ENCODE data around the gene ZFR2.
"Not testable (repeated sequence)": the region's sequence is repeated elsewhere in the genome, so short reads cannot be mapped to it uniquely, and the experiment has no call there.

The ZFR2 gene

DNA sequence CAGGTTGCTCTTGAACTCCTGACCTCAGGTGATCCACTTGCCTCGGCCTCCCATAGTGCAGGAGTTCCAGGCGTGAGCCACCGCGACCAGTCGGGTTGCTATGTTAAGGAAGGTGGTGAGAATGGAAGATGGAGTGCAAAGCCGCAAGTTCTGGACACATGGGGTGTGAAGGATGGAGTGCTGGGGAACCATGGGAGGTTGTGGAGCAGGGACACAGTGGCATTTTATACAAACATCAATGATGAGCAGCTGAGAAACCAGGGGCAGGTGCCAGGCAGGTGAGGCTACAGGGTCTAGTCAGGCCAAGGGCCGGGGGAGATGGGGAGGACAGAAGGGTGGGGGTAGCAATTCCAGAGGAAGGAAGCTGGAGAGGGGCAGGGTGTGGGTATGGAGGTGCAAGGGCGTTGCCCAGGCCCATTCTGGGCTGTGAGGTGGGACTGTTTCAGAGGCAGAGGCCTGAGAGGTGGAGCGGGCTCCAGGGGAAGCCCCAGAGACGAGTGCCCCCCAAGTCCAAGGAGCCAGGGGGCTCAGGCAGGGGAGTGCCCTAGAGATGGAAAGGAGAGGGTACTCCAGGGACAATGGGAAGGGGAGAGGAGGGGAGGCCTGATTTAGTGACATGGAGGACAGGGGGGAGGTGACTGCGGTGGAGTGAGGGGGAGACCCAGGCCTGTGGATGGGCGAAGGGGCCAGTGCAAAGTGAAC is 94.9 kb downstream of the ZFR2 start:
- no peak for DNase-seq

DNA sequence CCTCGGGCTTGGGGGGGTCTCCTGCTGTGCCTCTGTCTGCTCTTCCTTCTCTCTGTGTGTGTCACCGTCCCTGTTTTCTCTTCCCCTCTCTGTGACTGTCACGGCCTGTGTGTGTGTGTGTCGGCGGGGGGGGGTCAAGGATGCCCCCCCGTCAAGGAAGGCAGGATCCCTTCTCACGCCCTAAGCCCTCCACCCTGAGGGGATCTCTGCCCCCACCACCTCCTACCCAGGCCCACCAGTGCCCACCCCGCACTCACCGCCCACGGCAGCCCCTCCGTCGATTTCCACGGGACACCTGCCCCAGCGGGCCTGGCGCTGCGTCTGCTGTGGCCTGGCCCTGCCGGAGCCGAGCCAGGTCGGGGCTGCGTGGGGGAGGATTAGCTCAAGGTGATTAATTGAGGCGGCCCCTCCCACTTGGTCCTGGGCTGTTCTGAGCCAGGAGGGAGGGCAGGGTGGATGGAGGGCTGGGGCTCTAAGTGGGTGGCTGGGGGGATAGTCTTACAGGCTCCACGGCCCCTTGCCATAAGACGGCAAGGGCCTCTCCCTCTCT is 96.9 kb downstream of the ZFR2 start, which contains the start of gene RAX2:
RAX2 (minus strand) TSS at position 323 of the 550 bp plus-strand sequence. CDS start 486 bp downstream, outside the sequence.
- DNase-seq: no peak

DNA sequence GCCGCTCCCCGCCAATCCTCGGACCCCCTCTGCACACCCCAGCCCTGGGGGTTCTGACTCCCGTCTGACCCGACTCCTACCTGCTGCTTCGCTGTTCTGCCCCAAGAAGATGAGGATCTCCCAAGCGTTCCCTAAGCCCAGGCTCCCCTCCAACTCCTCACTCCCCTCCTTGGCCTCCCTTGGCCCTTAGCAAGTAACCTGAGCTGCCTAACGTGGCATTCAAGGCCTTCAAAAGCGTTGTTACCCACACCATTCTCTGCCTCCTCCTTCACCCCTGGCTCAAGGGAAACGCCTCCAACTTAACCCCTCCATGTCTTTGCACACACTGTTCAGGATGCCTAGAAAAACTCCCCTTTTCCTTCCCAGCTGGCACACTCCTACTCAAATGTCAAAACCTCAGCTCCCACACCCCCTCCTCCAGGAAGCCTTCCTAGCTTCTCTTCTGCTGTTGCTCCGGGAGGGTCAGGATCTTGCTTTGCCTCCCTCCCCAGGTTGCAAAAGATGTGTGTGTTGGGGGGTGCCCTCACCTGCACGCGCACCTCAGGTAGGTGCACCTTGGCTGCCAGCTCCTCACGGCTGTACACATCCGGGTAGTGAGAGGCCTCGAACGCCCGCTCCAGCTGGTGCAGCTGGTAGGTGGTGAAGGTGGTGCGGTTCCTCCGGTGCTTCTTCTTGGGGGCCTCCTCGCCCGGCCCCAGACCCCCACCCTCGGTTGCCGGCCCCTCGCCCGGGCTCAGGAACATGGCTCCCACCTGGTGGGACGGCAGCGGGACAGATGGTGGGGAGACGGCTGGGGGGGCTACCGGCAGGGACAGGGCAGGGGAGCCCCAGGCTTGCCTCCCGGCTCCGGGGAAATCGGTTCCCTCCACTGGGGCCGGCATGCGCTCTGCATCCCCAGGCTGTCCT is 97.6 kb downstream of the ZFR2 start:
- no peak for DNase-seq

DNA sequence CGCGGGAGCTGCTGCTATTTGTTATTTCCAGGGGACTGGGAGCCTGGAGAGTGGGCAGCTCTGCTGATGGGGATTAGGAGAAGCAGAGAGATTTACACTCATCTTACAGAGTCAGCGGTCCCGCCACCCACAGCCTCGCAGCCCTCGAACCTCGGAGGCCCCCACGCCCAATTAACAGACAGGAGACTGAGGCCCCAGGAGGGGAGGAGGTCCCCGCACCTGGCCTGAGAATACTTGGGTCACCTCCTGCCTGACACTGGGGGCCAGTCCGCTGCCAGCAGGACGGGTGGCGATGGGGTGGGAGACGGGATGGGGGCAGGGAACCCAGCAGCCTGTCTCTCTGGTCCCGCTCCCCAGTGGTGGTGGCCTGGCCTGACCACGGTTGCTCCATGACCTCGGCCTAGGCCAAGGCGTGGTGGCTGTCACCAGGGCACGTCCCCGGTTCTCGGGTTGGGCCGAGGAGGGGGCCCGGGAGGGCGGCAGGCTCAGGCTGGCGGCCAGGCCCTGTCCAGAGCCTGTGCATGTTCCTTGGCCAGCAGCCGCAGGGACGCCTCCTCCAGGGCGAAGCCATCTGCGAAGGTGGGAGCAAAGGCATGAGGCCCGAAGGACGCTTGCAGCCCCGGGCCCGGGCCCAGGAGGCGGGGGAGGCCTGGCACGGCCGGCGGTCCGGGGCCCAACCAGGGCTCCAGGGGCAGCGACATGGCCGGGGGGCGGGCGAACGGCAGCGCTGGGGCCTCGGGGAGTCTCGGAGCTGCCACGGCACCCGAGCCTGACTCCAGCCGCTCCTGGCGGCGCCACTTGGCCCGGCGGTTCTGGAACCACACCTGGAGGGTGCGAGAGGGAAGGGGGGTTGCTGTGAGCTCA is 98.5 kb downstream of the ZFR2 start:
- no peak for DNase-seq

DNA sequence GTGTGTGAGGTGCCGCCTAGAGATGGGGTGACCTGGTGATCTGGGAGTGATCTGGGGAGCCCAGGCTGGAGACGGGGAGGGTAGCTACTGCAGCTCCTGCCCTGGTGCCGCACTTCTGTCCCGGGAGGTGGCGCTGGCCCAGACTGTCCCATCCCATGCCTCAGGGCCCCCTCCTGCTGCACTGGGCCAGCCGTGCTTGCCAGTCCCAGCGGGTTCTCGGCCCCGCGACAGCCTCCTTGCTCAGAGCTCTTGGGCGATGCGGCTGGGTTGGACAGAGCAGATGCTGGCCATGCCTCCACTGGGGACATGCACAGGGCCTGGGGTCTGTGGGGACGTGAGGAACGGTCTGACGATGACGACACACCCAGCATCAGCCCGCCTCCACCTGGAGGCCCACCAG is 99.3 kb downstream of the ZFR2 start:
- no peak for DNase-seq

DNA sequence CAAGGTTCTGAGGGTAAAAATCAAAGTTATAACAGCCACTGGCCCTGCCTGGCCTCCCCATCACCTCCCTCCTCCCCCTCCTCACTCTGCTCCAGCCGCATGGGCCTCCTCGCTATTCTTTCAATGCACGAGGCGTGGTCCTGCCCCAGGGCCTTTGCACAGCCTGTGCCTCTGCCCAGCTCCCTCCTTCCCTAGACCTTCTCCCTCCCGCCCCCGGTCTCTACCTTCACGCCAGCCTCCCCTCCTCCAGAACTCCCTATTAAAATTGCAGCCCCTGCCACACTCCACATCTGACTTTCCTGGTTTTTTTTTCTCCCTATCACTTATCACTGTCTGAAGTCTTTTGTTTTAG is 100.1 kb downstream of the ZFR2 start:
- DNase-seq: no peak

DNA sequence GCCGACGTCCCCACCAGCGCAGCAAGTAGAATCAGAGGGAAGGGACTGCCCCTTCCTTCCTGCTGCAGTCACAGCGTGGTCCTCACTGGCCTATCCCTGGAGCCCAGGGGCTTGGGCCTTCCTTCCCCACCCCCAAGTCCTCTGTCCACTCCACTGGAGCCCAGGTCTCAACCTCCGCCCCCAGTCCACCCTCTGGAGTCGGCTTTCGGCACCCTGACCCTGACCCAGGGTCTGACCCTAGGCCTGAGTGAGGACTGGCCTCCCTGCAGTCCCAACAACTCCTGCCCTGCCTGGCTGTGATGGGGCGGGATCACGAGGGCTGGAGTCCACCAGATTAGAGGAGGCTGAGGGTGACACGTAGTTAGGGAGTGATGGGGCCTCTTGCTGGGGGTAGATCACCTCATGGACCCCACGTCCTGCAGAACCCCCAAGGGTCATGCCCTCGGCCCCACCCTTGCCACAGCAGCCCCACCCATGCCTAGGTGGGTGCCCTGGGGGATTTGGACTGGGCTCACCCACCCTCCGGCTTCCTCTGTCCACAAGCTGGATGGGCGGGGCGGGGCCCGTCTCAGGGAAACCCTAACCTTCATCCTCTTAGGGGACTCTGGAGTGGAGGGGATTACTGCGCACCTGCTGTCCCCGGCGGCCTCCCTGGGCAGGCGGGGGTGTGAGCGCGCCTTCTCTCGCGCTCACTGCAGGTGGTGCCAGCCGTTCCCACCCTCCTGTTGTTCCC is 100.7 kb downstream of the ZFR2 start:
- DNase-seq: no peak

DNA sequence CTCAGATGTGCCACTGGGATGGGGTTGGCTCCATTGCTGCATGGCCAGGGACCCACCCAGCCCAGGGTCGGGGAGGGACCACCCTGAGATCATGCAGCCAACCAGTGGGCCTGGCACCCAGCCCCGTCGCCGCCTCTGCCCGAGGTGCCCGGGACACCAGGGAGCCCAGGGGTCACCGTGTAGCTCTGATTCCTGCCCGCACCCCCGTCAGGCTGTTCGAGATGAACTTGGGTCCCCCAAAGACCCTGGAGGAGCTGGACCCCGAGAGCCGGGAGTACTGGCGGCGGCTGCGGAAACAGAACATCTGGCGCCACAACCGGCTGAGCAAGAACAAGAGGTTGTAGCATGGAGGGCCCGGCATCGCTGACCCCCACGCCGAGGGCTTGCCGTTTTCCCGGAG is 101.8 kb downstream of the ZFR2 start:
- no peak for DNase-seq

DNA sequence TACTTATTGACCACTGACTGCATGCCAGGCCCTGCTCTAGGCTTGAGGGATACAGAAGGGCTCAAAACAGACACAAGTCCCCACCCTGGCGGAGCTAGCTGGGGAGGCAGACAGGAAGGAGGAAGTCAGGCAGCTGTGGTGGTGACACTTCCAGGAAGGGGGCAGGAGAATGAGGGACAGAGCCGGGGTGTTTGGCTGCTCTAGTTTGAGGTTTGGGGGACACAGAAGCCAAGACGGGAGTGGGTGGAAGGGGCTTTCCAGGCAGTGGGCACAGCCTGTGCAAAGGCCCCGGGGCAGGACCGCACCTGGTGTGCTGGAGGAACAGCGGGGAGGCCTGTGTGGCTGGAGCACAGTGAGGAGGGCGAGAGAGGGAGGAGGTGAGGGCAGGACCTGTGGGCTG is 102.3 kb downstream of the ZFR2 start:
- DNase-seq: no peak

DNA sequence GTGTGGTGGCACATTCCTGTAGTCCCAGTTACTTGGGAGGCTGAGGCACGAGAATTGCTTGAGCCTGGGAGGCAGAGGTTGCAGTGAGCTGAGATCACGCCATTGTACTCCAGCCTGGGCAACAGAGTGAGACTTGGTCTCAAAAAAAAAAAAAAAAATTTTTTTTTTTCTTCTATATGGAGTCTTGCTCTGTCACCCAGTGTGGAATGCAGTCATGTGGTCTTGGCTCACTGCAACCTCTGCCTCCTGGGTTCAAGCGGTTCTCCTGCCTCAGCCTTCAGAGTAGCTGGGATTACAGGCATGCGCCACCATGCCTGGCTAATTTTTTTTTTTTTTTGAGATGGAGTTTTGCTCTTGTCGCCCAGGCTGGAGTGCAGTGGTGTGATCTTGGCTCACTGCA is 103.1 kb downstream of the ZFR2 start:
- not testable (repeated sequence) for DNase-seq

DNA sequence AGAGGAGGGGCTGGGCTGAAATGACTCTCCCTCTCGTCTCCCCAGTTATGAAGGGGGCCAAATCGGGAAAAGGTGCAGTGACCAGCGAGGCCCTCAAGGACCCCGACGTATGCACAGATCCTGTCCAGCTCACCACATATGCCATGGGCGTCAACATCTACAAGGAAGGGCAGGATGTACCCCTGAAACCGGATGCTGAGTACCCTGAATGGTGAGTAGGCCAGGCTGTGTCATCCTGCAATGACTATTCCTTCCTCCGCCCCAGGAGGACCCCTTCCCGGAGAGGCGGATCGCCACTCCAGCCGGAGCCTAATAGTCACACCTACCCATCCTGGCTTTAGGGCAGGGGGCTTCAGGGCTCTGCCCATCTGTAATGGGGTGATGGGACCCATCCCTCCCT is 103.7 kb downstream of the ZFR2 start:
- no peak for DNase-seq

DNA sequence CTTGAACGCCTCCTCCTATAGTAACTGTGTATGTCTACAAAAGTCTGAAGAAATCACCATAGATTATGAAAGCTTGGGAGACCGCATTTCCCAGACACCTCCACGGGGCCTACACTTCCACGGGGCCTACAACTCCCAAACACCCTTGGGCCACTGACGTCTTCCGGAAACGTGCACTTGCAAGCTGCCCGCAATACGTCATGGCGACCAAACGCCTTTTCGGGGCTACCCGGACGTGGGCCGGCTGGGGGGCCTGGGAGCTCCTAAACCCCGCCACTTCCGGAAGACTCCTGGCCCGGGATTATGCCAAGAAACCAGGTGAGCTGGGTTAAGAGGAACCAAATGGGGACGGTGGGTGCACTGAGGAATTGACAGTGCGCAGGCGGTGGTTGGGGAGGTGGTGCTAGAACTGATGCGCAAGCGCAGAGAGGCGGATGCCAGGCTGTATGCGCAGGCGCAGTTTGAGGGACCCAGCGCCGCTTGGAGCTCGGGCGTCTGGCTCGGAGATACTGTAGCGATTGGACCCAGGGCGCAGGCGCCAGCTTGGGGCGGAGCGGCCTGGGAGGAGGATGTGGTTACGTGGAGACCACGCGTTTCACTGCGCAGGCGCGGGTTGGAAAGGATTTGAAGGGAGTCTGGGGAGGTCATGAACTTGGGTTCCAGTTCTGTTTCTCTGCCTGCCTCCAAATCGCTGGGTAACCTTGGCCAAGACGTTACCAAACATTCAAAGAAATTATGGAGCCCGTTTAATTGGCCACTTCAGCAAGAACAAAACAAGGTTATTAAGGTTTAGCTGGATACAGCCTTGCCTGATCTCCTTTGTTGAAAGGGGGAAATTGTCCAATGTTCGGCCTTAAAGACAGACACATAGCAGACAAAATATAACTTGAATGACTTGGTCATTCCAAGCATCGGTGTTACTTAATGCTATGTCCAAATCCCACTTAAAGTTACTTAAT is 106.1 kb downstream of the ZFR2 start, which contains the start of gene MRPL54:
MRPL54 (plus strand) TSS at position 182 of the 959 bp plus-strand sequence; CDS start at position 201, 19 bp downstream.
- peak; percentile 83 to 100 (median 98) for DNase-seq

DNA sequence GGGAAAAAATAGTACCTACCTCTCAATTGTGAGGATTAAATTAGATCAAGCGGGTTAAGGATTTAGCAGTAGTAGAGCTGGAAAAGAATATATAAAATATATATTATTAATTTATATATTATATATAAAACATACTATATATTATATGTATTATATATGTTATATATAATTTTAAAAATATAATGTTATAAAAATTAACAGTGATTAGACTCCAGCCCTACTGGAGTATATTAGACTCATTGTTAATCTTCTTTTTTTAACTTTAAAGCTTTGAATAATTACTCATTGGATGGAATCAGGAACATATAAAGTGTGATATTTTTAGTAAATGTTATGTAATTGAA is 106.7 kb downstream of the ZFR2 start:
- no peak for DNase-seq

DNA sequence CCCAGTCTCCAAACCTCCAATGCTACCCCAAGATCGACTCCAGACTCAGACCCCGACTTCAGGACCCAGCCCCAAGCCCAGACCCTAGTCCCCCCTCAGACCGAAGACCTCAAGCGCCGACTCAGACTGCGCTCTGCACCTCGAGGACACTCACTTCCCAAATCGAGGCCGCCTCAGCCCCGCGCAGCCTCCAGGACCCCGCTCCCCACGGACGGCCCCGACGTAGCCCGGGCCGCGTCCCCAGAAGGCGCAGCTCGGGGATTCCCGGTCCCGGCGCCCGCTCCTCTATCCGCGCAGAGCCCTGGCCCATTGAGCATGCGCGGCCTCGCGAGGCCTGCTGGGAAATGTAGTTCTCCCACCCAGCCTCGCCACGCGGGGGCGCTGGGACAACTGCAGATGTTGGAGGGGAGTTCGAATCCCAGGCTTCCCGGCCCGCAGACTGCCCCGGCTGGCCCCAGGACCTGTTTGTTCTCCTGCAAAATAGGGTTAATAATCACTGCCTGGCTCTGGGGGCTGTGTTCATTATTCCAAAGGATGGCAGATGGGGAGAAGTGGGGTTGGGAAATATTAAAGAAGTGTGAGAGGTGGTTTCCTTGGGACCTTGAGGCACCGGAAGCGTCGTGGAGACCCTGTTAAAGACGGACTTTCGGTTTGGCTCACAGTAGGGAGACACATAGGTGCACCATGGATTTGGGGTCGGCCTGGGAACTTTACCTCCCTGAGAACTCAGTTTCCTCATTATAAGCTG is 107.3 kb downstream of the ZFR2 start, which contains the start of gene APBA3:
APBA3 (minus strand) TSS at position 311 of the 748 bp plus-strand sequence. CDS start 1,428 bp downstream, outside the sequence.
- peak in 57 of 58 donors; percentile 32 to 93 (median 81) for DNase-seq

DNA sequence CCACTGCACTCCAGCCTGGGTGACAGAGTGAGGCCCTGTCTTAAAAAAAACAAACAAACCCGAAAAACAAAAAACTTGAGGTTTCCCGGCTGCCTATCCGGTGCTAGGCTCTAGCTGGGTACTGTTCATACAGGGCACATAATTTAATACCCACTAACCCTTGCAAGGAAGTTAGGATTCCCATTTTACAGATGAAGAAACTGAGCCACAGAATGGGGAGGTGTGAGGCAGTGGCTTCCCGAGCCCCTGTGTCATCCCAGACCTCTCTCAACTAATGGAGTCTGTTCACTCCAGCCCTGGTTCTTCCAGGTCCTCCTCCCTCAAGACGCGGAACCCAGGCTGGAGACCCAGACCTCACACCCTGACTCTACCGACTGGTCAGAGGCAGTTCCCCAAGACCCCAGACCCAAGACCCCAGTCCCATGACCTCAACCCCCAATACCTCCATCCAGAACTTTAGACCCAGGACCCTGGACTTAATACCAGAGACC is 107.9 kb downstream of the ZFR2 start:
- no peak for DNase-seq

DNA sequence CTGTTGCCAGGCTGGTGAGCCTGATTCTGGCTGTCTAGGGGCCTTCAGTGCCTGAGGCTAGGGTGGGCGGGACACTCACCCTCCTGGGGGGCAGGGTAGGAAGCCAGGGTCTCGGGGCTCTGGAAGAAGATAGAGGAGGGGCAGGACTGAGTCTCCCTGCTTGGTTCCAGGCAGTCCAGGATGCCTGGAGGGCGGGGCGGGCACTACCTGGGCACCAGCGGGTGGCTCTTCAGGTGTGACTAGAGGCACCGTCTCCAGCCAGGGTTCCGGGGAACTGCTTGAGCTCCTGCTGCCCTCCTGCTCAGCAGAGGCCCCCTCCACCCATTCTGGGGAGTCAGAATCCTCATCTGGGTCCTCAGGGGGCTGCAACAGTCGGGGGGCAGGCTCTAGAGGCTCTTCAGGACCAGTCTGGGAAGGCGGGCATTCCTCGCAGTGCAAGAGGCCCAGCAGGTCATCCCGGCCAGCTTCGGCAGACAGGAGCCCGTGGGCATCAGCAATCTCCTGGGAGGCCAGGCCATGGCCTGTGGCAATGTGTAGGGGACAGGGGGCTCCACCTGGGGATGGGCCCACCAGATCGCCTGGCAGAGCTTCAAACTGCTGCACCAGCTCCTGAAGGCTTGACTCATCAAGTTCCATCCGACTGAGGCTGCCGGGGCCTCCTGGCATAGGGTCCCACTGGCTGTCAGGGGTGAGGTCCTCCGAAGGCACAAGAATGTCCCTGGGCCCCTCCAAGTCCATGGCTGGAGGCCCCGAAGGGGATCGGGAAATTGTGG is 109.2 kb downstream of the ZFR2 start:
- peak in 2 of 58 donors; percentile 7 to 30 for DNase-seq

DNA sequence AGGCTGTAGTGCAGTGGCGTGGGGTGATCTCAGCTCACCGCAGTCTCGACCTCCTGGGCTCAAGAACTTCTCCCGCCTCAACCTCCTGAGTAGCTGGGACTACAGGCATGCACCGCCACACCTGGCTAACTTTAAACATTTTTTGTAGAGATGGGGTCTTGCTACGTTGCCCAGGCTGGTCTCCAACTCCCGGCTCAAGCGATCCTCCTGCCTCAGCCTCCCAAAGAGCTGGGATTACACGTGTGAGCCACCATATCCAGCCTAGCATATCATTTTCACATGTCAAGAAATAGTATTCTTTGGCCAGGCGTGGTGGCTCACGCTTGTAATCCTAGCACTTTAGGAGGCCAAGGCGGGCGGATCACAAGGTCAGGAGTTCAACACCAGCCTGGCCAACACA is 110.5 kb downstream of the ZFR2 start:
- not testable (repeated sequence) for DNase-seq

Measured in anterior cingulate cortex (tissue), 58 donors.